HEK293 (cell line): Measurements from ENCODE around the gene MYO1G.

Experiments used
- KLF7 ChIP-seq: fragments of 450-650 bp; formaldehyde crosslinking; IDR thresholded peaks from 2 replicates; pipeline ENCODE4 v1.5.1; 2016; ENCODE audit warnings: missing biosample characterization, missing genetic modification characterization, borderline replicate concordance
- KLF9 ChIP-seq: fragments of 450-650 bp; formaldehyde crosslinking; IDR thresholded peaks from 2 replicates; pipeline ENCODE4 v1.5.1; 2016; ENCODE audit warnings: missing biosample characterization, missing genetic modification characterization, low read depth
- MZF1 ChIP-seq: fragments of 450-650 bp; formaldehyde crosslinking; IDR thresholded peaks from 2 replicates; pipeline ENCODE4 v1.5.1; 2017; ENCODE audit warnings: missing biosample characterization, missing genetic modification characterization, borderline replicate concordance
- RBAK ChIP-seq: fragments of 450-650 bp; formaldehyde crosslinking; IDR thresholded peaks from 2 replicates; pipeline ENCODE4 v1.5.1; 2016; ENCODE audit warnings: missing biosample characterization, missing genetic modification characterization
- TRIM28 ChIP-seq: IDR thresholded peaks from 2 replicates; pipeline ENCODE4 v1.6.1; 2011; ENCODE audit warnings: low read length, control low read depth, borderline replicate concordance
- YY1 ChIP-seq: fragments of 450-650 bp; formaldehyde crosslinking; IDR thresholded peaks from 2 replicates; pipeline ENCODE4 v1.5.1; 2018; ENCODE audit warnings: missing biosample characterization, missing genetic modification characterization
- ZNF350 ChIP-seq: fragments of 450-650 bp; formaldehyde crosslinking; IDR thresholded peaks from 2 replicates; pipeline ENCODE4 v1.5.0; 2017; ENCODE audit warnings: missing biosample characterization, mild to moderate bottlenecking, missing genetic modification characterization
- ZNF664 ChIP-seq: fragments of 450-650 bp; formaldehyde crosslinking; IDR thresholded peaks from 2 replicates; pipeline ENCODE4 v1.5.1; 2016; ENCODE audit warnings: missing biosample characterization, missing genetic modification characterization
- ZNF670 ChIP-seq: fragments of 450-650 bp; formaldehyde crosslinking; IDR thresholded peaks from 2 replicates; pipeline ENCODE4 v1.5.1; 2016; ENCODE audit warnings: missing biosample characterization, missing genetic modification characterization, low read depth
- ZNF792 ChIP-seq: fragments of 450-650 bp; formaldehyde crosslinking; IDR thresholded peaks from 2 replicates; pipeline ENCODE4 v1.5.1; 2016; ENCODE audit warnings: missing biosample characterization, missing genetic modification characterization
- TF ChIP-seq, protein P1 (sequence below): fragments of 450-650 bp; formaldehyde crosslinking; IDR thresholded peaks from 2 replicates; pipeline ENCODE4 v1.5.1; 2016; ENCODE audit warnings: missing biosample characterization, missing genetic modification characterization
- TF ChIP-seq, protein P2 (sequence below): fragments of 450-650 bp; formaldehyde crosslinking; IDR thresholded peaks from 2 replicates; pipeline ENCODE4 v1.5.1; 2016; ENCODE audit warnings: missing biosample characterization, missing genetic modification characterization
- TF ChIP-seq, protein P3 (sequence below): fragments of 450-650 bp; formaldehyde crosslinking; IDR thresholded peaks from 2 replicates; pipeline ENCODE4 v1.5.1; 2016; ENCODE audit warnings: missing biosample characterization, missing genetic modification characterization, borderline replicate concordance

DNA sequence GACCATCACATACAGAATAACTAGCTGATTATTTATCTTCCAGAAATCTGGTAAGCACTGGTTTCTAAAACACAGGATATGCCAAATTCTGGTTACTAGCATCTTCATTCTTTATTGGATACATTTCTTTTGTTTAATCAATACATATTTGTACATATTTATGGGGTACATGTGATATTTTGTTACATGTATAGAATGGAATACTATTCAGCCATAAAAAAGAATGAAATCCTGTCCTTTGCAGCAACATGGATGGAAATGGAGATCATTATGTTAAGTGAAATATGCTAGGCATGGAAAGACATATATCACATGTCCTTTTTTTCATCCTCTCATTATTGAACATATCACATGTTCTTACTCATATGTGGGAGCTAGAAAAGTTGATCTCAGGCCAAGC, 60.8 kb downstream of the MYO1G start:
- no peak for TF ChIP-seq ZNF792 (tag by site-specific recombination)
- TF ChIP-seq, protein P1, sequence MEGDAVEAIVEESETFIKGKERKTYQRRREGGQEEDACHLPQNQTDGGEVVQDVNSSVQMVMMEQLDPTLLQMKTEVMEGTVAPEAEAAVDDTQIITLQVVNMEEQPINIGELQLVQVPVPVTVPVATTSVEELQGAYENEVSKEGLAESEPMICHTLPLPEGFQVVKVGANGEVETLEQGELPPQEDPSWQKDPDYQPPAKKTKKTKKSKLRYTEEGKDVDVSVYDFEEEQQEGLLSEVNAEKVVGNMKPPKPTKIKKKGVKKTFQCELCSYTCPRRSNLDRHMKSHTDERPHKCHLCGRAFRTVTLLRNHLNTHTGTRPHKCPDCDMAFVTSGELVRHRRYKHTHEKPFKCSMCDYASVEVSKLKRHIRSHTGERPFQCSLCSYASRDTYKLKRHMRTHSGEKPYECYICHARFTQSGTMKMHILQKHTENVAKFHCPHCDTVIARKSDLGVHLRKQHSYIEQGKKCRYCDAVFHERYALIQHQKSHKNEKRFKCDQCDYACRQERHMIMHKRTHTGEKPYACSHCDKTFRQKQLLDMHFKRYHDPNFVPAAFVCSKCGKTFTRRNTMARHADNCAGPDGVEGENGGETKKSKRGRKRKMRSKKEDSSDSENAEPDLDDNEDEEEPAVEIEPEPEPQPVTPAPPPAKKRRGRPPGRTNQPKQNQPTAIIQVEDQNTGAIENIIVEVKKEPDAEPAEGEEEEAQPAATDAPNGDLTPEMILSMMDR (tag by site-specific recombination), result no peak
- TF ChIP-seq KLF9 (tag by site-specific recombination), result no peak
- no peak for TF ChIP-seq ZNF670 (tag by site-specific recombination)
- TF ChIP-seq MZF1 (tag by site-specific recombination), result no peak
- TF ChIP-seq YY1 (tag by site-specific recombination), result no peak
- TF ChIP-seq, protein P2, sequence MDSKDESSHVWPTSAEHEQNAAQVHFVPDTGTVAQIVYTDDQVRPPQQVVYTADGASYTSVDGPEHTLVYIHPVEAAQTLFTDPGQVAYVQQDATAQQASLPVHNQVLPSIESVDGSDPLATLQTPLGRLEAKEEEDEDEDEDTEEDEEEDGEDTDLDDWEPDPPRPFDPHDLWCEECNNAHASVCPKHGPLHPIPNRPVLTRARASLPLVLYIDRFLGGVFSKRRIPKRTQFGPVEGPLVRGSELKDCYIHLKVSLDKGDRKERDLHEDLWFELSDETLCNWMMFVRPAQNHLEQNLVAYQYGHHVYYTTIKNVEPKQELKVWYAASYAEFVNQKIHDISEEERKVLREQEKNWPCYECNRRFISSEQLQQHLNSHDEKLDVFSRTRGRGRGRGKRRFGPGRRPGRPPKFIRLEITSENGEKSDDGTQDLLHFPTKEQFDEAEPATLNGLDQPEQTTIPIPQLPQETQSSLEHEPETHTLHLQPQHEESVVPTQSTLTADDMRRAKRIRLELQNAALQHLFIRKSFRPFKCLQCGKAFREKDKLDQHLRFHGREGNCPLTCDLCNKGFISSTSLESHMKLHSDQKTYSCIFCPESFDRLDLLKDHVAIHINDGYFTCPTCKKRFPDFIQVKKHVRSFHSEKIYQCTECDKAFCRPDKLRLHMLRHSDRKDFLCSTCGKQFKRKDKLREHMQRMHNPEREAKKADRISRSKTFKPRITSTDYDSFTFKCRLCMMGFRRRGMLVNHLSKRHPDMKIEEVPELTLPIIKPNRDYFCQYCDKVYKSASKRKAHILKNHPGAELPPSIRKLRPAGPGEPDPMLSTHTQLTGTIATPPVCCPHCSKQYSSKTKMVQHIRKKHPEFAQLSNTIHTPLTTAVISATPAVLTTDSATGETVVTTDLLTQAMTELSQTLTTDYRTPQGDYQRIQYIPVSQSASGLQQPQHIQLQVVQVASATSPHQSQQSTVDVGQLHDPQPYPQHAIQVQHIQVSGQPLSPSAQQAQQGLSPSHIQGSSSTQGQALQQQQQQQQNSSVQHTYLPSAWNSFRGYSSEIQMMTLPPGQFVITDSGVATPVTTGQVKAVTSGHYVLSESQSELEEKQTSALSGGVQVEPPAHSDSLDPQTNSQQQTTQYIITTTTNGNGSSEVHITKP, result no peak
- TF ChIP-seq TRIM28, result no peak
- TF ChIP-seq ZNF350 (tag by site-specific recombination), result no peak
- no peak for TF ChIP-seq ZNF664 (tag by site-specific recombination)
- no peak for TF ChIP-seq KLF7 (tag by site-specific recombination)
- TF ChIP-seq, protein P3, sequence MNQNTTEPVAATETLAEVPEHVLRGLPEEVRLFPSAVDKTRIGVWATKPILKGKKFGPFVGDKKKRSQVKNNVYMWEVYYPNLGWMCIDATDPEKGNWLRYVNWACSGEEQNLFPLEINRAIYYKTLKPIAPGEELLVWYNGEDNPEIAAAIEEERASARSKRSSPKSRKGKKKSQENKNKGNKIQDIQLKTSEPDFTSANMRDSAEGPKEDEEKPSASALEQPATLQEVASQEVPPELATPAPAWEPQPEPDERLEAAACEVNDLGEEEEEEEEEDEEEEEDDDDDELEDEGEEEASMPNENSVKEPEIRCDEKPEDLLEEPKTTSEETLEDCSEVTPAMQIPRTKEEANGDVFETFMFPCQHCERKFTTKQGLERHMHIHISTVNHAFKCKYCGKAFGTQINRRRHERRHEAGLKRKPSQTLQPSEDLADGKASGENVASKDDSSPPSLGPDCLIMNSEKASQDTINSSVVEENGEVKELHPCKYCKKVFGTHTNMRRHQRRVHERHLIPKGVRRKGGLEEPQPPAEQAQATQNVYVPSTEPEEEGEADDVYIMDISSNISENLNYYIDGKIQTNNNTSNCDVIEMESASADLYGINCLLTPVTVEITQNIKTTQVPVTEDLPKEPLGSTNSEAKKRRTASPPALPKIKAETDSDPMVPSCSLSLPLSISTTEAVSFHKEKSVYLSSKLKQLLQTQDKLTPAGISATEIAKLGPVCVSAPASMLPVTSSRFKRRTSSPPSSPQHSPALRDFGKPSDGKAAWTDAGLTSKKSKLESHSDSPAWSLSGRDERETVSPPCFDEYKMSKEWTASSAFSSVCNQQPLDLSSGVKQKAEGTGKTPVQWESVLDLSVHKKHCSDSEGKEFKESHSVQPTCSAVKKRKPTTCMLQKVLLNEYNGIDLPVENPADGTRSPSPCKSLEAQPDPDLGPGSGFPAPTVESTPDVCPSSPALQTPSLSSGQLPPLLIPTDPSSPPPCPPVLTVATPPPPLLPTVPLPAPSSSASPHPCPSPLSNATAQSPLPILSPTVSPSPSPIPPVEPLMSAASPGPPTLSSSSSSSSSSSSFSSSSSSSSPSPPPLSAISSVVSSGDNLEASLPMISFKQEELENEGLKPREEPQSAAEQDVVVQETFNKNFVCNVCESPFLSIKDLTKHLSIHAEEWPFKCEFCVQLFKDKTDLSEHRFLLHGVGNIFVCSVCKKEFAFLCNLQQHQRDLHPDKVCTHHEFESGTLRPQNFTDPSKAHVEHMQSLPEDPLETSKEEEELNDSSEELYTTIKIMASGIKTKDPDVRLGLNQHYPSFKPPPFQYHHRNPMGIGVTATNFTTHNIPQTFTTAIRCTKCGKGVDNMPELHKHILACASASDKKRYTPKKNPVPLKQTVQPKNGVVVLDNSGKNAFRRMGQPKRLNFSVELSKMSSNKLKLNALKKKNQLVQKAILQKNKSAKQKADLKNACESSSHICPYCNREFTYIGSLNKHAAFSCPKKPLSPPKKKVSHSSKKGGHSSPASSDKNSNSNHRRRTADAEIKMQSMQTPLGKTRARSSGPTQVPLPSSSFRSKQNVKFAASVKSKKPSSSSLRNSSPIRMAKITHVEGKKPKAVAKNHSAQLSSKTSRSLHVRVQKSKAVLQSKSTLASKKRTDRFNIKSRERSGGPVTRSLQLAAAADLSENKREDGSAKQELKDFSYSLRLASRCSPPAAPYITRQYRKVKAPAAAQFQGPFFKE, result no peak
- no peak for TF ChIP-seq RBAK
